Measurements from ENCODE around the gene ASAP3.

Gene ASAP3

GRCh38 chr1:23477359-23478144 is 6.4 kb downstream of the ASAP3 start:
- no peak for DNase-seq

DNA sequence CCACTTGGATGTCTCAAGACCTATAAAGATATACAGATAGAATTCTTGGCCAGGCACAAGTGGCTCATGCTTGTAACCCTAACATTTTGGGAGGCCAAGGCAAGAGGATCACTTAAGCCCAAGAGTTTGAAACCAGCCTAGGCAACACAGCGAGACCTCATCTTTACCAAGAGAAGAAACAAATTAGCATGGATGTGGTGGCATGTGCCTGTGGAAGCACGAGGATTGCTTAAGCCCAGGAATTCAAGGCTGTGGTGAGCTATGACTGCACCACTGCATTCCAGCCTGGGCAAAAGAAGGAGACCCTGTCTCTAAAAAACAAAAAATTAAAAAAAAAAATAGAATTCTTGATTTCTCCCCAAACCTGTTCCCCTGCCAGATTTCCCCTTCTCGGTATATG is 8.3 kb downstream of the ASAP3 start:
- DNase-seq: no peak

GRCh38 chr1:23475134-23475628 is 8.8 kb downstream of the ASAP3 start:
- DNase-seq: no peak

GRCh38 chr1:23473037-23473800 is 10.8 kb downstream of the ASAP3 start:
- no peak for DNase-seq

DNA sequence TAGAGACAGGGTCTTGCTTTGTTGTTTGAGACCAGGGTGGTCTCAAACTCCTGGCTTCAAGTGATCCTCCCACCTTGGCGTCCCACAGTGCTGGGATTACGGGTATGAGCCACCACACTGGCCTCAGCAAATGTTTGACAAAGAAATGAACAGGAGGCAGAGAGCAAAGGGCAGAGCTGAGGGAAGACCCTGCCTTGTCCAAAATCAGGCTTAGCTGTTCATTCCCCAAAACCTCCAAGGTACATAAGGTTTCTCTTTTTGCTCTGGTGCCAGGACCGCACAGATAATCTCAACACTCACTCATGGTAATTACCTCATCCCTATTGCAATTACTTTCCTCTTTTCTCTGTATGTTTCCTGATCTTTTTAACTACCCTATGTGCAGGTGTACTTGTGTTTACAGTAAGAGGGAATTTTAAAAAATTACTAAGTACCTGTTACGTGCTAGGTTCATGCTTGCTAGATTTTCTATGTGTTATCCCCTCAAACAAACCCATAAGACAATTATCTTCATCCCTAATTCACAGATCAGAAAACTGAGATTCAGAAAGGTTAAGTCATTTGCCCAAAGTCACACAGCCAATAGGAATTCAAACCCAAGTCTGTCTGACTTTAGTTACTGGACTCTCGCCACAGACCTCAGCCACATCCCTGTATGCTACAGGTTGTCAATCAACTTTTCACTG is 11.5 kb downstream of the ASAP3 start:
- DNase-seq: no peak

DNA sequence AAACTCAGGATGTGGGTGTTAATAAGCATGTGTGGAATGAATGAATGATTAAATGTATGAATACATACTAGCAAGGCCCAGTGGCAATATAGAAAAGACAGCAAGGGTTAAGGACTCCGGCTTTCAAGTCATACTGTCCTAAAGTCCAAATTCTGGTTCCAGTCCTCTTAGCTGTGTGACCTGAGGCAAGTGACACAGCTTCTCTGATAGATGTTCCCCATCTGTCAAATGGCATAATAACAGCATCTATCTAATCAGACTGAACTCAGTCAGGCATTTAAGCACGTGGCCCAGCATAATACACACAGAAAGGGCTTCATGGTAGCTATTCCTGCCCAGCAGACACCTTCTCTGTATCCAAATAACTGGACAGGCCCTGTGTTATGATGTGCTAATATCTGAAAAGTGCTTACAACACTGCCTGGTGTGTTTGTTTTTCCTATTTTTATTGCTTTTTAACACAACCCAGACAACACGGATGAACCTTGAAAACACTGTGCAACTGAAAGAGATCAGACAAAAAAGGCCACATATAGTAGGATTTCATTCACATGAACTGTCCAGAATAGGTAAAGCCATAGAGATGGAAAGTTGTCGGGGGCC is 12.4 kb downstream of the ASAP3 start:
- DNase-seq: no peak

GRCh38 chr1:23470282-23471070 is 13.5 kb downstream of the ASAP3 start:
- no peak for DNase-seq

DNA sequence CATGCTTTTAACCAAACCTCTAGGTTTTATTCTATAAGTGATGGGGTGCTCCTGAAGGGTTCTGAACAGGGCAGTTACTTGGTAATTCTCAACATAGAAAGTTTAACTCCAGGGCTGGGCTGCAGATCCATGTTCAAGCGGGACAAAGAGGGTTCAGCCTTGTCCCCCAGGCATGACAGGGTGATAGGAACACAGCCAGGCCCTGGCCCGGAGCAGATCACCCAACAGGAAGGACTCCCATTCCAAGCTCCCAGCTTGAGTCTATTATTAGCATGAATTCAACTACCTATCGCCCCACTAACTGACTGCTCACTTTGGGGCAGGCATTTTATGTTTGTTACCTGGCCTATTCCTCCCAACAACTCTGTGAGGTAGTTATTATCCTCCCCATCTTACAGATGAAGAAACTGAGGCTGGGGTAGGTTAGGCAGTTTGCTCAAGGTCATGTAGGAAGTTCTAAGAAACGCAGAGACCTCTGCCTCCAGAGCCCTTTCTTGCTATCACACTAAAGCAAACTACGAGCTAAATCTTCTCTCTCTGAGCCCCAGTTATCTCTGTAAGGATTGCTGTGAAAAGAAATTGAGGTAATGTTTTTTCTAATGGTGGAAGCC is 14.5 kb downstream of the ASAP3 start:
- no peak for DNase-seq

- DNase-seq: no peak
Observed at GRCh38 chr1:23466423-23466989, 17.5 kb downstream of the ASAP3 start.

DNA sequence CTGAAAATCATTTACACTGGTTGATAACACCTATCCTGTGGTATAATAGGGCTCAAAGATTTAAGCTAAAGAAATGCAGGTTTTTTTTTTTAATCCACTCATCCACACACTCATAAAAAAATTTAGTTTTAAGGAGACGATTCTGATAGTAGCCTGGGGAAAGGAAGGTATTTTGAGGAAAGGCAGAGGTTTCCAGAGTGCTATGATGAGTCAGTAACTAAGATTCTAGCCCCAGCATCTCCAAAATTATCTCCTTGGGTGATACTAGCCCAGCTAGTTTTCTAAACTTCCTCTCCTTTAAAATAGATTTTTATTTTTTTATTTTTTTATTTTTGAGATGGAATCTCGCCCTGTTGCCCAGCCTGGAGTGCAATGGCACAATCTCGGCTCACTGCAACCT is 20.7 kb downstream of the ASAP3 start:
- DNase-seq: no peak

DNA sequence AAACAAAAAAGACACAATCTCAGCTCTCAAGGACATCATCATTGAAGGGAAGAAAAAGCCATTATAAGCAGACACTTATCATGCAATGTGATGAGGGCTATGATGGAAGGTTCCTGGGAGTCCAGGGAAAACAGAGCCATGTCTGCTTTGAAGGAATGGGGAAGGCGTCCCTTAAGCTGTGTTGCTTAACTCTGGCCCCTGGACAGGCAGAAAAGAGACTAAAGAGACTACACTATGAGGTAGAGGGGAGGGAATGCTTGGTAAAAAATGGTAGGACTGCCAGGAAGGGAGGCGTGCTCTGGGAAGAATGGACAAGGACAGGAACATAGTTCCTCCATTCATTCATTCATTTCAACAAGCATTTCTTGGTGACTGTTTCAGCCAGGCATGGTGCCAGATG is 21.2 kb downstream of the ASAP3 start:
- no peak for DNase-seq

- no peak for DNase-seq
Observed at GRCh38 chr1:23461050-23461449, 22.9 kb downstream of the ASAP3 start.

DNA sequence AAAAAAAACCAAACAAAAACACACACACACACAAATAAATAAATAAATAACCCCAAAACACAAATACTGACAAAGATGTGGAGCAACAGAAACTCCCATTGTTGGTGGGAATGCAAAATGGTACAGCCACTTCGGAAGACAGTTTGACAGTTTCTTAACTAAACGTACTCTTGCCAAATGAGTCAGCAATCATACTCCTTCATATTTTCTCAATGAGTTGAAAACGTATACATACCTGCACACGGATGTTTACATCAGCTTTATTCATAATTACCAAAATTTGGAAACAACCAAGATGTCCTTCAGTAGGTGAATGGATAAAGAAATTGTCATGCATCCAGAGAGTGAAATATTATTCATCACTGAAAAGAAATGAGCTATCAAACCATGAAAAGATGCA is 23.5 kb downstream of the ASAP3 start:
- no peak for DNase-seq

DNA sequence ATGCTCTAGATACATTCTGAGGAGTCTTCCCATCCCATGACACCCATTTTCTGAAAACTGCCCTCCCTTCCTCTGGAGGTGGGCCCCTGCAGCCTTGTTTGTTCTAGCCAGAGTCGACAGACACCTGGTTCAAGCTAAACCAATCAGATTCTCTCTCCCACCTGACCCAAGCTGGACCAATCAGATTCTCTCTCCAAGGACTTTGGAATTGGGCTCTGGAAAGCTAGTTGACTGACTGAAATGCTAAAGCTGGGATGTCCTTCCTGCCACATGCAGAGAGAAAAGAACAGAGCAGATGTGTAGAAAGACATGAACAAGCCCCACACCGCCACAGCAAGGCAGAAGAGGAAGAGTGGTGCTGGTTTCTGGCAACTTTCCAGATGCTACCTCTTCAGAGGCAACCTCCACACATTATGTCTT is 24.6 kb downstream of the ASAP3 start:
- no peak for DNase-seq

- no peak for DNase-seq
Observed at GRCh38 chr1:23456226-23456625, 27.8 kb downstream of the ASAP3 start.

DNA sequence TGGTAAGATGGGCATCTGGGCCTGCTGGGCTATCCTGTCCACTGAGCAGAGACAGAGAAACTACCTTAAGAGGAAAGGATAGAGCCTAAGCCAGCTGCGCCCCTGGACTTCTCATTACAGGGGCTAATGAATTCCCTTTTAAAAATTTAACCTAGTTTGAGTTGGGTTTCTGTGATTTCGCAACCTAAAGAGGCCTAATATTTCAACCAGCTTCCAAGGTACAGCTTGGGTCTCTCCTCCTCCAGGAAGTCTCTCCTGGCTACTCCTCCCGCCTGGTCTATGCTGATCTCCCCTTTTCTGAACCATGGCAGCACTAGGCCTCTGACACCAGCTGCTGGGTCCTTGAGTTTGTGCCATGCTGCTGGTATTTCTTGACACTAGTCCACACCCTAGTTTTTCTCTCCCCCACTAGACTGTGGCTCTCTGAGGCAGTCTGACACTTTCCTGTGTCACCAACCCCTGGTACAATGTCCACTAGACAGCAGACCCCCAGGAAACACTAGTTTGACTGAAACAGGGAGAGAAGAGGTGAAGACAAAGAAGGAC is 30.5 kb downstream of the ASAP3 start:
- DNase-seq: no peak

- no peak for DNase-seq
Observed at GRCh38 chr1:23452011-23452411, 32.0 kb downstream of the ASAP3 start.

DNA sequence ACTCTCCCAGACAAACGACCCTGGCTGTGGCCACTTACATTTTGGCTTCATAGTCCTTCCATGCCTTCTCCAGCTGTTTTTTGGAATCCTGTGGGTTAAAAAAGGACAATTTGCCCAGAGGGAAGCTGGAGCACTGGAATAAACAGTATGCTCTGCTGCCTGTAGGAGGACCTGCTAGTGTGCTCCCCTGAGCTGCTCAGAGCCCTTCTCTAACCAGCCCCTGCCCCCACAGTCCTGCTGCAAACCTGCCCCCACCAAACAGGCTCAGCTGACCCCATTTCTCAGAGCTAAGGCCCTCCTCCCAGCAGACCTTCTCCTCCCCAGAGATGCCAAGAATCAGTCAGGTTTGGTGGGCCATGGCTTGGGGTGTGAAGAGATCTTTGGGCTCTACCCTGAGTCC is 32.5 kb downstream of the ASAP3 start:
- no peak for DNase-seq

DNA sequence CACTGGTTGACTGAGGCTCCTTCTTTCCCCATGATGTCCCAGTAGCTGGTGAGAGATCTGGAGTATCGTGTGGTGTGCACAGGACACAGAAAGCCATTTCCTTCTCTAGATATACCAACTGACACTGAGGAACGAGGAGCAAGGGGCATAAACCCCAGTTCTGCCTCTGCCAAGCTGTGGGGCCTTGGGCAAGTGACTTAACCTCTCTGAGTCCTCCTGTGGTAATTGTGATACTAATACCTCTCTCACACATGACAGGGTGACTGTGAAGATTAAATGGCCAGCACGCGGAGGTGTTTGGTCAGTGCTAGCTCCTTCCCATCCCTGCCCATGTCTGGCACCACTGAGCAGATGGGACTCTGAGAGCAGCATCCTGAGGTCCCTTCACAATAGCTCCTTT is 33.1 kb downstream of the ASAP3 start:
- DNase-seq: no peak

DNA sequence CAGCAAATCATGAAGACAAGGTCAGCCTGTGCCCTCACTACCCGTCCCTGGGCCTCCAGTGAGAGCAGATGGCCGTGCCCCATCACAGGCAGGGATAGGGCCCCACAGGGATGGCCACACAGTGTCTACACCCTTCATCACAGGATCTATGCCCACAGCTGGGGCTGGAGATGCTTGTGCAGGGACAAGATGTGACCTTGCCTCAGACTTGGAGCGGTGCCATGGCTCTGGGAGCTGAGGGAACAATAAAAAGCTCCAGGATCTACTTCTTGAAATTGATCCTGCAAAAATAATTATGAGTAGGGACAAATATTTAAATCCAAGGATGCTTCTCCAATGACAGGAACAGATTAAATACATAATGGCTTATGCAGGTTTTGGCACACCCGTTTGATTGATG is 34.0 kb downstream of the ASAP3 start:
- no peak for DNase-seq

- DNase-seq: no peak
Observed at GRCh38 chr1:23449306-23449705, 34.7 kb downstream of the ASAP3 start.

Data from stimulated activated CD4-positive, alpha-beta T cell treated with anti-CD3 and anti-CD28 coated beads, Interleukin-2, amount 100 ng/mL, for 48 hours (primary cell).